ENCODE data around the gene RHOG.

DNA sequence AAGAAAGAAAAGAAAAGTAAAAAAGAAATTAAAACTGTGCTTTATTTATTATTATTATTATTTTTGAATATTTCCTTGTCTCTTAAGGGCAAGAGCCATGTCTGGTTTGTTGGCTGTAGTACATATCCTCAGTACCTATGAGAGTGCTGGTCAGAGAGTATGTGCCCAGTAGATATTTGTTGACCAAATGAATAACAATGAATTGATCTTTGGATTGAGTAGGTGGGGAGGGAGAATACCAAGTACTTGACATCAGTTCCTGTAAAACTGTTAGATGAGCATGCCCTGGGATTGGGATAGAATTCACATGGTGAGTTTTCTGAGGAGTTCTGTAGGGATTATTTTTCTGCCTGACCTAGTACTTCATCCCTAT is 26.1 kb upstream of the RHOG start:
- TF ChIP-seq, protein P1, sequence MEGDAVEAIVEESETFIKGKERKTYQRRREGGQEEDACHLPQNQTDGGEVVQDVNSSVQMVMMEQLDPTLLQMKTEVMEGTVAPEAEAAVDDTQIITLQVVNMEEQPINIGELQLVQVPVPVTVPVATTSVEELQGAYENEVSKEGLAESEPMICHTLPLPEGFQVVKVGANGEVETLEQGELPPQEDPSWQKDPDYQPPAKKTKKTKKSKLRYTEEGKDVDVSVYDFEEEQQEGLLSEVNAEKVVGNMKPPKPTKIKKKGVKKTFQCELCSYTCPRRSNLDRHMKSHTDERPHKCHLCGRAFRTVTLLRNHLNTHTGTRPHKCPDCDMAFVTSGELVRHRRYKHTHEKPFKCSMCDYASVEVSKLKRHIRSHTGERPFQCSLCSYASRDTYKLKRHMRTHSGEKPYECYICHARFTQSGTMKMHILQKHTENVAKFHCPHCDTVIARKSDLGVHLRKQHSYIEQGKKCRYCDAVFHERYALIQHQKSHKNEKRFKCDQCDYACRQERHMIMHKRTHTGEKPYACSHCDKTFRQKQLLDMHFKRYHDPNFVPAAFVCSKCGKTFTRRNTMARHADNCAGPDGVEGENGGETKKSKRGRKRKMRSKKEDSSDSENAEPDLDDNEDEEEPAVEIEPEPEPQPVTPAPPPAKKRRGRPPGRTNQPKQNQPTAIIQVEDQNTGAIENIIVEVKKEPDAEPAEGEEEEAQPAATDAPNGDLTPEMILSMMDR (IDR thresholded peaks at IDR 0.05) = no peak
- TF ChIP-seq POLR2A (IDR thresholded peaks at IDR 0.05) (no peak), EP300 (IDR thresholded peaks at IDR 0.05) (no peak)
